Cardiac fibroblast (primary cell): ENCODE results near the gene RAP1B.
"Not testable (repeated sequence)": the region's sequence is repeated elsewhere in the genome, so short reads cannot be mapped to it uniquely, and the experiment has no call there.

Source experiments
- DNase-seq, 2 donors: peaks; one replicate each; pipeline versions ENCODE4 v3.0.0 to v3.0.0-alpha.2; 2010; ENCODE audit warnings: low read depth in 2 of 2
- H3K4me3 ChIP-seq, 2 donors: replicated peaks in 1 of 2; 1 replicate in 1 of 2; 2 replicates in 1 of 2; pipeline ENCODE4 v1.5.1; 2011; ENCODE audit warnings: low read depth in 2 of 2, low read length in 2 of 2, mild to moderate bottlenecking in 2 of 2, moderate library complexity in 1 of 2
- CTCF ChIP-seq: IDR thresholded peaks from one replicate; pipeline ENCODE4 v1.5.1; 2011; ENCODE audit warnings: low read depth, mild to moderate bottlenecking, low read length, inconsistent platforms

RAP1B gene

GRCh38 chr12:68636268-68636667 lies 25.6 kb downstream of the RAP1B start:
- DNase-seq: peak; percentile 70 to 80
- H3K4me3 ChIP-seq: no peak overlapping the region
- no peak for TF ChIP-seq CTCF

- H3K4me3 ChIP-seq, DNase-seq: not testable (repeated sequence)
These were observed 26.7 kb downstream of the RAP1B start for GRCh38 chr12:68637439-68637838.

GRCh38 chr12:68638171-68638570 lies 27.5 kb downstream of the RAP1B start:
- H3K4me3 ChIP-seq: no peak overlapping the region
- no peak for DNase-seq
- no peak for TF ChIP-seq CTCF

GRCh38 chr12:68638721-68639395 lies 28.2 kb downstream of the RAP1B start:
- TF ChIP-seq CTCF: no peak
- DNase-seq: peak in 1 of 2 donors; percentile 23
- H3K4me3 ChIP-seq: no peak overlapping the region

GRCh38 chr12:68639396-68639767 lies 28.7 kb downstream of the RAP1B start:
- TF ChIP-seq CTCF: no peak
- no peak for DNase-seq
- no peak overlapping the region for H3K4me3 ChIP-seq

- H3K4me3 ChIP-seq: no peak overlapping the region
- TF ChIP-seq CTCF: no peak
- no peak for DNase-seq
These were observed 30.4 kb downstream of the RAP1B start for GRCh38 chr12:68641138-68641537.

GRCh38 chr12:68646484-68646883 lies 35.8 kb downstream of the RAP1B start:
- no peak for TF ChIP-seq CTCF
- DNase-seq: no peak
- no peak overlapping the region for H3K4me3 ChIP-seq
